HG03442 (cell line): Measurements from ENCODE around the gene STX18.
"Not testable (repeated sequence)": the region's sequence is repeated elsewhere in the genome, so short reads cannot be mapped to it uniquely, and the experiment has no call there.

Experiments used
- ATAC-seq: cut with Tn5 transposase; IDR thresholded peaks from one replicate; pipeline ENCODE4 v1.9.1; 2021; ENCODE audit warnings: mild to moderate bottlenecking, moderate library complexity; ENCODE audit not compliant: unreplicated experiment

Gene STX18

DNA sequence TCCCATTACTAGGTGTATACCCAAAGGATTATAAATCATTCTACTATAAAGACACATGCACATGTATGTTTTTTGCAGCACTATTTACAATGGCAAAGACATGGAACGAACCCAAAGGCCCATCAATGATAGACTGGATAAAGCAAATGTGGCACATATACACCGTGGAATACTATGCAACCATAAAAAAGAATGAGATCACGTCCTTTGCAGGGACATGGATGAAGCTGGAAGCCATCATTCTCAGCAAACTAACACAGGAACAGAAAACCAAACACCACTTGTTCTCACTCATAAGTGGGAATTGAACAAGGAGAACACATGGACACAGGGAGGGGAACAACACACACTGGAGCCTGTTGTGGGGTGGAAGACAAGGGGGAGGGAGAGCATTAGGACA is 31.2 kb downstream of the STX18 start:
- ATAC-seq, result not testable (repeated sequence)

DNA sequence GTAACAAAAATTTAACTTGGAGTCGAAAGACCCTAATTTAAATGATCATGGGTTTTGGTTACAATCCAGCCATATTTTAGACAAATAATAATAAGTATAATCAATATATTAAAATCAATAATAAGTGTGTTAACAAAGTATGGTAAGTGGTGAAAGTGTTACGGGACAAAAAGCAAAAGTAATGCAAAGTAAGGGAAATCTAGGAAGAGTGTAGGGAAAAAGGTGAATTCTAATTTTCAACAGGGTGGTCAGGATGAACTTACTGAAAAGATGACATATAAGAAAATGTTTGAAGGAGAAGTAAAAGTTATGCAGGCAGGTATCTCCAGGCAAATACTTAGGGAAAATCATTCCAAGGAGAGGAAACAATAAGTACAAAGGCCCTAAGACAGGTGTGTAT is 32.3 kb downstream of the STX18 start:
- ATAC-seq, result no peak

DNA sequence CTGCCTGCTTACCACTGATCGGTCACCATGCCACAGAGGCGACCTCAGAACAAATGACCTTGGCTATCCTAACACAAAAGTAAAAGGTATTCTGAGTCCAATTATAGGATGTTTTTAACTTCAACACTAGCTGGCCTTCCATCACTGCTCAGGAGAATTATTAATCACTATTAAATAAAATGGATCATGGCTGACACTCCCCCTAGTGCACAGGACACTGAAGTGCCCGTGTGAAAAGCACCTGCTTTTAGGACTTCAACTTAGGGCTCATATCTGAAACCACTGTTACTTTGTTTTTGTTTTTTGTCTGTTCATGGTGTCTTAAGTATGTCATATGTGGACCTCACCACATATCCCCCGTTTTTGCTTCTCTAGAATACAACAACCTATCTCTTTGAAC is 33.9 kb downstream of the STX18 start:
- no peak for ATAC-seq

DNA sequence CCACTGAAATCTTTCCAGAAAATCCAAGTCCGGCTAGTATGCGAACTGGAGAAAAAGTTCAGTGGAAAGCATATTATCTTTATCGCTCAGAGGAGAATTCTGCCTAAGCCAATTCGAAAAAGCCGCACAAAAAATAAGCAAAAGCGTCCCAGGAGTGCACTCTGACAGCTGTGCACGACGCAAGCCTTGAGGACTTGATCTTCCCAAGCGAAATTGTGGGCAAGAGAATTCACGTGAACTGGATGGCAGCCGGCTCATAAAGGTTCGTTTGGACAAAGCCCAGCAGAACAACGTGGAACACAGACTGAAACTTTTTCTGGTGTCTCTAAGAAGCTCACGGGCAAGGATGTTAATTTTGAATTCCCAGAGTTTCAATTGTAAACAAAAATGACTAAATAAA is 34.4 kb downstream of the STX18 start:
- ATAC-seq, result no peak

DNA sequence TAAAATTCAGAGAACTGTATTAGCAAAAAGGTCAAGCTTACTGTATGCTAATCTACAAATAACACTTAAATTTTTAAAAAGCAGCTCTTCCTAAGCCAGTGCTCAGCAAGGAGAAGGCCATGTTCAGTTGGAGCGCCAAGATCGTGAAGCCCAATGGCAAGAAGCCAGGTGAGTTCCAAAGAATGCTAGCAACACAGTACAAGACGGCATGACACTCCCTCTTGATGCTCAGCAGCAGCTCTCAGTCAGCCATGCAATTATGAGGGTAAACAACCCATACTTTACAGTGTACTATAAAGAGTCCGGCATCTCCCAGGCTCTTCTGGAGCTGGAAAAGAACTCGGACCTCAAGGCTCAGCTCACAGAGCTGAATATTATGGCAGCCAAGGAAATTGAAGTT is 34.9 kb downstream of the STX18 start:
- ATAC-seq, result no peak

DNA sequence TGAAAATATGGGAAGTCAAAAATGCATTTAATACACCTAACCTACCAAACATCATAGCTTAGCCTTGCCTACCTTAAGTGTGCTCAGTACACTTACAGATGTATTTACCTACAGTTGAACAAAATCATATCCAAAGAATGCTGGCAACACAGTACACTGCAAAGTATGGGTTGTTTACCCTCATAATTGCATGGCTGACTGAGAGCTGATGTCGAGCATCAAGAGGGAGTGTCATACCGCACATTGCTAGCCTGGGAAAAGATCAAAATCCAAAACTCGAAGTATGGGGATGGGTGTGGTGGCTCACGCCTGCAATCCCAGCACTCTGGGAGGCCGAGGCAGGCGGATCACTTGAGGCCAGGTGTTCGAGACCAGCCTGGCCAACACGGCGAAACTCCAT is 36.6 kb downstream of the STX18 start:
- not testable (repeated sequence) for ATAC-seq

DNA sequence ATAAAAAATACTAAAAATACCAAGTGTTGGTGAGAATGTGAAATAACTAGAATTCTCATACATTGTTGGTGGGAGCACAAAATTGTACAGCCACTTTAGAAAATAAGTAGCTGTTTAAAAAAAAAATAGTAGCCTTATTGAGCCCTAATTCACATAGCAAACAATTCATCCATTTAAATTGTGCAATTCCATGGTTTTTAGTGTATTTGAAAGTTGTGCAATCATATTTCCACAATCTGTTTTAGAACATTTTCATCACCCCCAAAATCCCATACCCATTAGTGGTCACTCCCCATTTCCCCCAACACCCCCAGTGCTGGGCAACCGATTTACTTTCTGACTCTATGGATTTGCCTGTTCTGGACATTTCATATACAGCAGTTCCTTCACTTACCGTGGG is 37.1 kb downstream of the STX18 start:
- no peak for ATAC-seq

DNA sequence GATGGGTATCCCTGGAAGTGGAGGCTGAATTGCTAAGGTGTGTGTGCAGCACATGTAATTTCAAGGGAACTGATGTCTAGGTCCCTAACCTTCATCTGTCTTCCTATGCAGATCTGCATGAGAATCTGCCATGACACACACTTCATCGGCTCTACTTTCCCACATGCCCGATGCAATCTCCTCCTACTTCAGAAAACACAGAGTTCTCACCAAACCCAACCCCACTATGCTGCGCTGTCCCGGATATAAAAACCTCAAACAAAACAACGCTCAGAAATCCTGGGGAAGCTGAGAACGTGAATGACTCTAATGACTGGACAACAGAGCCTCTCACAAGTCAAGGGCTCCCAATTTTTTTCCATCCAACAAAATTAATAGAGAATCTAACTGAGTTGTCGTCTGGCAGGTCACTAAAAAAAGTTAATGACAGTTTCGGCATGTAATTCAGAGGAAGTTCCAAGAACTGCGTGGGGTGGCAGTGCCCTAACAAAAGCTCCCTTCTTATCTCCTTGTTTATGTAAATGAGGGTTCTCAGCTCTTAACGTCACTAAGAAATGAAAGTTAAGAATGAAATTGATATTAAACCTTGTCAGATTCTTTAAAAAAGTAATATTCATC is 39.0 kb downstream of the STX18 start:
- ATAC-seq, result peak; percentile 60

DNA sequence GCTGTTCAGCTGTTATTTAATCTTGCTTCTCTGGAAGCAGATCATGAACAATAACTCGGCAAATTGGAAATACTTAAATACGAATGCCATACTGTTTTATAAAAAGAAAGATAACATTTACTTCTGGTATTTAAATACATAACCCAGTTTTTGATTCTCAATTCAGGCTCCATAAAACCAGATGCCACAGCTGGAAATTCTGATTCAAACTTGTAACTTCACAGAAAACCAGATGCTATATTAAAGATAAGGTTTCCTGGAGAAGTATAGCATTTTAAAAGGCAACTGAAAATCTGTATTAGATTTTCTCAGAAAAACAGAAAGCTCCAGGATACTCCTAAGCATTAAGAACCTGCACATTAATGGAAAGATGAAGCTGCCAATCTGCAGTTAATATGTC is 40.2 kb downstream of the STX18 start:
- no peak for ATAC-seq

DNA sequence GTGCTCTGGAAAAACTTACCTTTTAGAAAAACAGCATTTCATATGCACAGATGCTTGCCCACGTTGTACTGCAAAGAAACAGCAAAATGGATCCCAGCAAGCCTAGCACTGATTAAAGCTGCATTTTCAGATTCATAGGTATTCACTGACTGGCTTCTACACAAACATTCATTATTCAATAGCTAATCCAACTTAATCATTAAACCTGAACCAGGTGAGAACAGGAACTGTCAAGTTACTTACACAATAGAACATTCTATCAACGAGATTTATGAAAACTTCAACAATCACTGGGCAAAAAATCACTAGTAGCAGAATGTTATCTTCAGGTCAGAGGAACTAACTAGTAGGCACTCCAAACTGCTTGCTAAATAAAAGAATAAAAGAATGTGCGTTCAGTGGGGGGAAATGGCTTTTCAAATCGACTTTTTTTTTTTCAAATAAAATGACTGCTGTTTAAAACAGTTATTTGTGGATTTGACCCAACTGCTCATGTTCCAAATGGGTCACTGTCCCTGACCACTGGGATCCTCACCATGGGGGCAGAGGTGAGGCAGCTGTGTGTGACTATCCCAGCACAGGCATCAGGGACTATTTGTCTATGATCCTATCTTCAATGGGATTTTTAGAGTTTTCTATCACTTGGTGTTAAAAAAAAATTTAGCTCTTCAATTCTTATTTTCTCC is 42.3 kb downstream of the STX18 start:
- ATAC-seq, result no peak

DNA sequence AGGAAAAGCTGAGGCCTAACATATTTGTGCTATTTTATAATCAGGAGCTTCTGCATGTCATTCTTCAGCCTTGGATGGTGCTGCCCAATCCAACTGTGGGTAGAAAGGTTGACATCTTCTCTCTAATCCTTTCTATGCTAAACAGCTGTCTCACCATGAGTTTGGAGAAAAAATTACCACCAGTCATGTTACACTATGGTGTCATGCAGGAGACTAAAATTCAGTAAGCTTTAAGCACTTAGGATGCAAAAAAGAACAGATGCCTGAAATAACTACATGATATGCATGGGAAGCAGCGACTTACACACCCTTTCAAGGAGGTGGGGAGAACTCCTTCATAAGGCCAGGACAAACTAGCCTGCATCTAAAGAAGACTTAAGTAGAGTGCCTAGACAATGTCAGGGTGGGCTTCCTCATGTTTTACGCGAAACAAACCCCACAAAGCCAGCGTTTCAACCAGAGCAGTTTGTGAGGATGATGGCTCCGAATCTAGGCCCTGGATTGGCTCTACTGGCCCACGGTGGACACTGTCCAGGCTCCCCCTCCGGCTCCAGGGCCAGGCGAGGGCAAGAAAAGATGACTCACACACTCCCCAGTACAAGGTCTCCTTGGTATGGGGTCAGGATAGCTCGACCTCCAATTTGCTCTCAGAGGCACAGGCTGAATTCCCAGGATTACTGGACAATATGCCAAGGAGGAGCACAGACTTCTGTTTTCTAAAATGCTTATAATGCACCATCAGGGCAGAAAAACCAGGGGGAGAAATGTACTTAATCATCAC is 45.1 kb downstream of the STX18 start:
- no peak for ATAC-seq

DNA sequence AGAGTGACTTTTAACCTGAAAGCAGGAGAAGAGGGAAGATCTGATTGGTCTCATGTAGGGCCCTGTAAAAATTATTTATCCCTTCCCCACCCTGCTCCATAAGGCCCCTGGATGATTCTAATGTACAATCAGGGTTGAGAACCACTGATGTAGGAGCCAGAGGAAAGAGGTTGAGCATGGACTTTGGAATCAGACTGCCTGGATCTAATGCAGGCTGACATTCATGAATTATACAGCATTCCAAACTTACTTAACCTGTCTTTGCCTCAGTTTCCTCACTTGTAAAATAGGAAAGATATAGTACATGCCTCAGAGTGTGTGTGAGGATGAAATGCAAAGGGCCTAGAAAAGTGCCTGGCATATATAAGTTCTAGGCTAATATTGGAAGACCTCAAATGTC is 47.0 kb downstream of the STX18 start:
- ATAC-seq, result no peak

DNA sequence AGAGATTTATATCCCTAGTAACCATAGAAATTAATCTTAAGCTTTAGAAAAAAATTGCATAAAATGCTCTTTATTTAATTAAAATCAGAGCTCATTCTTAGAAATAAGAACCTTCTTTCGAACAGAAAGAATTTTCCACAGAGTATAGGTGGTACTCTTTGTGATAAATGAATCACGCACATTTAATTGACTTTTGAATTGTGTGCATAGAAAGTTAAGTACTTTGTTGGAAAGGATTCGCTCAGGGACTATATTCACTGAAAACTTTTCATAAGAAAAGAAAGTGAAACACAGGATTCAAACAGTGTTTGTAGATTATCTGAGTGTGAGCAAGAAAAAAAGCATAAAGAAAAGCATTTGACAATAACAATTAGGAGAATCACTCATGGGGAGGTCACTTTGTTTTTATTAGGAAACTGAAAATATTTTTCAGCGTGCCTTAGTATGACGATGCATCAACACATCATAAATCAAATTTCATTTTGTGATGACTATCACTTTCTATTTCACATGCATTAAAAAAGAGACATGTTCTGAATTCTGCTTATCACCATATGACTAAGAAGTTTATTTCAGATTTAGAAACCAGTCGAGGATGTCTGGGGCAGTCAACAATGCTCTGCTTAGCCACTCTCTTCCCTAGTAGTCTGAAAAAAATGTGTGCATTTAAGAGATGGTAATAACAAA is 49.5 kb downstream of the STX18 start:
- peak; percentile 65 for ATAC-seq

DNA sequence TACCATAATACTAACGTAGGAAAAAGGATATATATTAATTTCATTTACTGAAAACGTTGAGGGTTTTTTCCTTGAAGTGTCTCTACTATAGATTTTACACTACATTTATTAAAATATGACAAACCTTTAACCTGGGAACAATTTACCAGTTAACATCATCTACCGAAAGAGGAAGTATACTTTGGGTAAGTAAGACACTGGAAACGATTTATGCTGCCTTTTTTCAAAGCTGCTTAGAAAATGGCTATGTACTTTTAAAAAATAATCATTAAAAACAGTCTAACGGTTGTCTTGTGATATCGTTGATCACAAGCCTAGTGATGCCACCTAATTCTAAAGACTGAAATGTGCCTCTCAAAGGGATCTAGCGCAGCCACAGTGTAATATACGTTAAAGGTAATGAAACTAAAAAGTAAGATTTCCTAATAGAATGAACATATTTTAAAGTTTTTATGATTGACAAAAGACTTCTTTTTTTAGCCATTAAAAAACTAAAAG is 50.4 kb downstream of the STX18 start:
- ATAC-seq, result no peak

DNA sequence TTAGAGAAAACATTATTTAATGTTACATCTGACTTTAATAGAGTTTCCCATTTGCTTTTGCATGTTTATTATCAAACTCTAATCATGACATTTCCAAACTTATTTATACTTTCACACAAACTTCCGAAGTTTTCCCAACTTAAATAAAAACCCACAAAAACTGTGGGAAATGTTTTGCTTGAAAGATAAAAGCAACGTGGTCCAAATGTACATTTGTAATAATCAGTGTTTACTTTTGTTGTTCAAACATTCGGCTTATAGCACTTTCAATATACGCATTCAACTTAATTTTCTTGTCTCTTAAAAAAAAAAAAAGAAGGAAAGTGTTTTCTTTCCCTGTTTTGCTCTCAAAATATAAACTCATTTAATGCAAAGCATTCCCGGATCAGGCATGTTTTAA is 51.0 kb downstream of the STX18 start:
- ATAC-seq, result no peak

DNA sequence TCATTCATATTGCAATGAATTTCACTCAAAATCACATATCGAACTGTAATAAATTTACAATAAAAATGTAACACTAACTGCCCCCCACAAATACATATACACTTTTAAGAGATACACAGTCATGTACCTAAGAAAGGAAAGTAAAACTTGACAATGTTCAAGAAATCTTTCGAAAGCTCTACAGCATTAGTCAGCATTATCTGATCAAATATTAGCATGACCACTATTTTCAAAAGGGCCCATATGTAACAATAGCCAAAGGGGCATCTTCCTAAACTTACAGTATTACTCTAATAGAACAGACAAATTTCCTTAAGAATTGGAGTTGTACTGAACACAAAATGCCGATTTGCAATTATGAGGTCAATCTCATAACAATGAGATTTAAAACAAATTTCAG is 51.8 kb downstream of the STX18 start:
- no peak for ATAC-seq

DNA sequence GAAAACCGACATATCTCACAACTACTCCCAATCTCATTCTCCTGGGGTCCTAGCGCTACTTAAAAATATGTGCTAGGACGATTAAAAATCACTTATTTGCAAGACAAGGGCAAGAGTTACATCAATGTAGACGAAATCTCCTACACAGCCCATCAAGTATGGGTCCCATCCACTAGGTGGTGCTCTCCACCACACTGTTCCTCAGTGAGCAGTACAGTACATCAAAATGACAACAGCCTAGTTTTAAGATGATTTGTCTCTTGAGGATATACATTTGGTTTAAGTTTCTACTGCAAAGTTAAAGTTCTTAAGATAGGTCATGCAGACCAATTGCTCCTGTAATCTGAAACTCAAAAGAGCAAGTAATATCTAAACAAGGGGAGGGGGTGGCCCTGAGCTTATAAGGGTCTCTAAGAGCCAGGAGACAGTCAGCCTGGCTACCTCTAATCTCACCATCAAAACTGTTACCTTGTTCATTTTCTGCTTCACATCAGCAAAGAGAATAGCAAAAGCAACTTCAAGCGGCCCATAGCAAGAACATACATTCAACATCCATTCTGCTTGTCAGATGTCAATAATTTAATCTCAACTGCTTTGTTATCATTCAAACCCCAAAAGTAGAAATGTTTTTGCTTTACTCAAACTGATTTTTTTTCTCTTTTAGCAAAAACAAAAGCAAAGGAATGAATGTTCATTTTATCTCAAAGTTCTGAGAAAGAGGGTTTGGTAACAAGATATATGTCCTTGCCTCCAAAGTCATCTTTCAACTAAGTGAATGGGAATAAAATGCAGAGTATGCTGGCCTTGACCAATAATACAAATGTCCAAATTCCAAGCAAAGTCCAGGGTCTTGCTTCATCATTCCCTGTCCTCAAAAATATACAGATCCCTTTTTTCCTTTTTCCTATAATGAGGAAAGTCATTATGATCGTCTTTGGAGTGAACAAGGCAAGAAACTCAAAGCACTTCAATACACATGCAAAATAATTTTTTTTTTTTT is 53.1 kb downstream of the STX18 start:
- ATAC-seq, result peak; percentile 80

DNA sequence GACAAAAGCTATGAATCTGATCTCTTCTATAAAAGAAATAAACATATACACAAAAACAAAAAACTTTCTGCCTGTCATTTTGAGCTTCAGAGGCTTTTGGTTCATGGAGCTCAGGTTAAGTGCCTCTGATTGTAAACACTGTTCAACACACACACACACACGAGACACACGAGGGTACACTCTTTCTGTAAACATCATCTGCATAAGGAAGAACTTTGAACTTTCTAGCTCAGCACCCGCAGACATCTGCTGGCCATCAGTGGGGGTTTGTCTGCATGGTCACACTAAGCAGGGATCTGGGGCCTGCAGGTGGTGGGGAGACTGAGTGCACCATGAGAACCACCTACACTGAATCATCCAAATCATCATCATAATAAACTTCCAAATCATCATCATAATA is 54.9 kb downstream of the STX18 start:
- ATAC-seq, result no peak

DNA sequence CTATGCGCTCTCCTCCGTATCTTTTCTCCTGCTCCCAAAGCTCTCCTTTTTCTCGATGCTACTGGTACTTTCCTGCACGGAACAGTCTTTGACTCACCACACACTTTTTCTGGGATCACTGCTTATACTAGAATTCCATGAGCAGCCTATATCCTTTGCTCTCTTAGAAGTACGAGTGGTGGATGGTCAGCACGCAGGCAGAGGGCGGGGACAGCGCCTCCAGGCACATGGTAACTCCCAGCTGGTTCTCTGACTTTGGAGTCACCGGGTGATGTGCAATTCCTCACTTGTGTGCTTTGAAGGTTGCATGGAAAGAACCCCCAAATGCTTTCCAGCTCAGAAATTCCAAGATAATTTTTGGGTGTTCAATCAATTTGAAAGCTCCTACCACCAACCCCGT is 56.0 kb downstream of the STX18 start:
- no peak for ATAC-seq

DNA sequence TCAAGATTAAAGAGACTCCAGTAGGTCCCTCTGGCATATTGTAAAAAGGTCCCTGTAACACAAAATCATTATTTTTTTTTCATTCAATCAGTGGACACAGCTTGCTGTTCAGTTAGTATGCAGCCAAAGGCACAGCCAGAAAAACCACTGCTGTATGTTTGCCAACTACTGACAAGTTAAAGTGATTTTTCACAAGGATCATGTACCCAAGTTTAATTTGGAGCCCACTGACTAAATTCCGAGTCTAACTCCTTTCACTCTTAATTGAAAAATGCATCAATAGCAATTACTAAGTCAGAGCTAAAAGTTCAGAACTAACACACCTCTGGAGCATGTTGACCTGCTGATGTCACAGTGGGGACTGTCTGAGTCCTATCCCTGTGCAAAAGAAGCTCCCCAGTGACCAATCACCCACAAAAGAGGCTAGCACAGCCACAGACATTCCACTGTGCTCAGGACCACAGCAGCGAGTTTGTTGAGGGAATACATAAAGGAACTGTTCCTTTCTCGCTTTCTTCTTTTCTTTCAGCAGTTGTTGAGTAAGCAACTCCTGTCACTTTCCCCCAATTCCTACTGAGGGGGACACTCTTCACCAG is 60.4 kb downstream of the STX18 start:
- no peak for ATAC-seq
